ENCODE measurements around the gene PPP6R2. TPM values are rescaled to one million over a fixed set of nuclear protein-coding genes. Genes with fewer than 3 reads are reported as not detected.

Gene PPP6R2
- total RNA-seq, 4 donors from 2014 or later = 23.8 to 86.3 (median 37.0) TPM

- TF ChIP-seq CTCF (IDR thresholded peaks at IDR 0.05; ENCODE audit: low read depth) = no peak
These were observed 34.6 kb upstream of the PPP6R2 start for GRCh38 chr22:50308597-50308935.

GRCh38 chr22:50308986-50309600 is 34.0 kb upstream of the PPP6R2 start:
- TF ChIP-seq CTCF (IDR thresholded peaks at IDR 0.05; ENCODE audit: low read depth) = no peak

- TF ChIP-seq CTCF (IDR thresholded peaks at IDR 0.05; ENCODE audit: low read depth) = no peak
These were observed 33.5 kb upstream of the PPP6R2 start for GRCh38 chr22:50309601-50309991.

DNA sequence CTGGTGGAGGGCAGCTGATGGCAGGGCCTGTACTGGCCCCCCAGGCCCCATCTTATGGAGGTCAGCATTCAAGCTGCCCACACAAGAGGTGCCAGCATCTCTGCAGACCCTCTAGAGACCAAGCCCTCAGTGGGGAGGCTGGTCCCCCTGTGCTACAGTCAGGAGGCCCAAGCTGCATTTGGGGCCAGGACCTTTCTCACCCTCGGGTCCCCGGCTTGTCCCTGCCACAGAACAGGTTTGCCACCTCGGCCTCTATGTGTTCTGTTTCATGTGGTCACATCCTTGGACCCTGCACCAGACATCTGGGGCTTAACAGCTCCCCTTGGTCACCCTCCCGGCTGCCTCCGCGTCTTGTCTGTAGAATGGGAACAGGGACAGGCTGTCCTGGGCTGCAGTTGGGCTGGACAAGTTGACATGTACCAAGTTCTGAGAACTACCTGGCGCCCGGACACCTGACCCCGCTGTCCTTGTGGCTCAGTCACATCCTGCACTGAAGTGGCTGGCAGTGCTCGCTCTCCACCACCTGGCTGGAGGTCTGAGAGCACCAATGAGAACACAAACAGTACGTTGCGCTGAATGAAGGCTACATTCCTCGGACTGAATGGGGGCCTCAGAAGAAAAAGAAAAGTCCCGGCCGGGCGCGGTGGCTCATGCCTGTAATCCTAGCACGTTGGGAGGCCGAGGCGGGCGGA is 33.0 kb upstream of the PPP6R2 start:
- no peak for TF ChIP-seq CTCF (IDR thresholded peaks at IDR 0.05; ENCODE audit: low read depth)

GRCh38 chr22:50310949-50311444 is 32.1 kb upstream of the PPP6R2 start:
- no peak for TF ChIP-seq CTCF (IDR thresholded peaks at IDR 0.05; ENCODE audit: low read depth)

GRCh38 chr22:50311606-50312351 is 31.3 kb upstream of the PPP6R2 start:
- TF ChIP-seq CTCF (IDR thresholded peaks at IDR 0.05; ENCODE audit: low read depth) = no peak

DNA sequence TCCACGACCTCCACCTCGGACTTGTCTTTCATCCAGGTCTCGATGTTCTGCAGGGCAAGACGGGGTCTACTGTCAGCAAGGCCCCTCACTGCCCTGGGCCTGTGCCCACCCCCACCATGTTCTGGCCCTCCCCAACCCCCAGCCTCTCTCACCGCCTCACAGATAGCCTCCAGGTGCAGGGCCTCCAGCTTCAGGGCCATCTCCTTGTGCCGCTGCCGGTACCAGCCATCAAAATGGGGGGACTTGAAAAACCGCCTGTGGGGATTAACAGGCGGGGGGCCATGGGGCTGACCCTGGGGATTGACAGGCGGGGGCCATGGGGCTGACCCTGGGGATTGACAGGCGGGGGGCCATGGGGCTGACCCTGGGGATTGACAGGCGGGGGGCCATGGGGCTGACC is 30.8 kb upstream of the PPP6R2 start:
- TF ChIP-seq CTCF (IDR thresholded peaks at IDR 0.05; ENCODE audit: low read depth) = no peak

All from subcutaneous adipose tissue (tissue), 4 donors.